Spleen (tissue), 11 donors: ENCODE data around the gene MYLK. TPM values are rescaled to one million over a fixed set of nuclear protein-coding genes. Genes with fewer than 3 reads are reported as not detected.
A peak's percentile ranks its signal among the peaks of the same experiment; 100 is the strongest.

ENCODE experiments used
- DNase-seq: peaks from one replicate; pipeline ENCODE4 v3.0.0-alpha.2; 2020
- H3K27ac ChIP-seq, 8 donors: fragments of 200-600 bp; sonication (generic) in 7 of 8; 1 replicate in 4 of 8; 2 replicates in 4 of 8; pipeline versions ENCODE4 v1.5.0 to v1.8.0; 2016 to 2021; ENCODE audit warnings: inconsistent platforms in 4 of 8, mild to moderate bottlenecking in 4 of 8, moderate library complexity in 1 of 8
- H3K27me3 ChIP-seq, 7 donors: fragments of 200-600 bp; sonication (generic) in 6 of 7; replicated peaks in 1 of 7; 1 replicate in 4 of 7; 2 replicates in 3 of 7; pipeline versions ENCODE4 v1.5.0 to v1.8.0; 2016 to 2021; ENCODE audit warnings: inconsistent platforms in 3 of 7, mild to moderate bottlenecking in 1 of 7
- H3K36me3 ChIP-seq, 6 donors: fragments of 200-600 bp; sonication (generic) in 5 of 6; 1 replicate in 4 of 6; 2 replicates in 2 of 6; pipeline versions ENCODE4 v1.5.0 to v1.8.0; 2016 to 2021; ENCODE audit warnings: inconsistent platforms in 2 of 6
- H3K4me1 ChIP-seq, 6 donors: fragments of 200-600 bp; sonication (generic) in 5 of 6; 1 replicate in 3 of 6; 2 replicates in 3 of 6; pipeline versions ENCODE4 v1.5.0 to v1.8.0; 2016 to 2021; ENCODE audit warnings: inconsistent platforms in 3 of 6
- H3K4me3 ChIP-seq, 8 donors: fragments of 200-600 bp; sonication (generic) in 7 of 8; 1 replicate in 4 of 8; 2 replicates in 4 of 8; pipeline versions ENCODE4 v1.5.0 to v1.8.0; 2016 to 2021; ENCODE audit warnings: inconsistent platforms in 4 of 8, mild to moderate bottlenecking in 4 of 8, moderate library complexity in 2 of 8
- H3K9me3 ChIP-seq, 8 donors: fragments of 200-600 bp; sonication (generic) in 7 of 8; 1 replicate in 4 of 8; 2 replicates in 4 of 8; pipeline versions ENCODE4 v1.5.0 to v1.8.0; 2016 to 2021; ENCODE audit warnings: inconsistent platforms in 4 of 8
- CTCF ChIP-seq, 11 experiments: fragments of 200-600 bp in 7 of 11; fragments of 450-650 bp in 4 of 11; sonication (generic) in 4 of 11; IDR thresholded peaks in 8 of 11; conservative IDR thresholded peaks in 3 of 11; 1 replicate in 7 of 11; 2 replicates in 4 of 11; pipeline versions ENCODE4 v1.4.0 to v1.8.0; 2016 to 2021; ENCODE audit warnings: antibody characterized with exemption in 11 of 11, inconsistent platforms in 4 of 11, mild to moderate bottlenecking in 1 of 11
- POLR2A ChIP-seq, 3 donors: fragments of 450-650 bp; IDR thresholded peaks; one replicate each; pipeline ENCODE4 v1.5.1; 2017; ENCODE audit warnings: antibody characterized with exemption in 3 of 3, mild to moderate bottlenecking in 1 of 3
- POLR2AphosphoS5 ChIP-seq, 3 donors: sonication (generic); formaldehyde crosslinking; IDR thresholded peaks; one replicate each; pipeline ENCODE4 v1.5.1; 2017; ENCODE audit warnings: antibody characterized with exemption in 3 of 3
- WGBS, 5 donors: extraction: QIAGEN DNeasy Blood & Tissue Kit in 3 of 5; methylation state at CpG; one replicate each; pipeline versions ENCODE4 v1.1.5 to v1.1.7; 2013 to 2018; 5-methylcytosine and 5-hydroxymethylcytosine counted together
- intact Hi-C: fragments of 100-400 bp; cut with DNase I; formaldehyde crosslinking; loops from one replicate; pipeline ENCODE4 v1.15.0; 2023; ENCODE audit warnings: low total_unique reads
- polyA plus RNA-seq, 3 donors: library from polyadenylated mRNA; stranded (reverse); fragments of 200-250 nt; gene quantifications; one replicate each; pipeline ENCODE4 v1.2.1, GENCODE V29; 2013
- total RNA-seq, 7 donors: library from RNA; depleted of rRNA in 3 of 7; stranded (reverse); fragments of >200 nt in 3 of 7; fragmentation: NEBNext Ultra II Directional in 4 of 7; extraction: Animal tissue kit (Norgen Biotek cat#: 25700) in 4 of 7; gene quantifications; one replicate each; pipeline versions ENCODE4 v1.1.0 to v1.2.1, GENCODE V29; 2016 to 2021
- donor health status: healthy with polysubstance abuse.
- donor health status: DM: no; HTN: no; CAD: no; lungs with moderate emphysema.
- donor health status: DM: no; HTN: no; CAD: no.
- donor health status: Bipolar disorder and iron deficiency.
- donor health status: healthy.
- donor health status: DM: no; HTN: no; CAD: no.
- donor health status: DM: yes; HTN: yes; CAD: no.

The MYLK gene
- total and polyA plus RNA-seq, 10 donors: 11.1 to 343 (median 154) TPM

GRCh38 chr3:123656274-123656673 lies 227.9 kb downstream of the MYLK start:
- 69 to 86% (median 78%) methylated on average over 3 of the region's 3 CpGs for WGBS, 5 donors
- intact Hi-C loops: no loop called here
- Histone ChIP-seq H3K4me3 (no peak overlapping the region), H3K9me3 (peaks cover 0 to 8% (median 0%) of the 10 kb centered on the region in 8 donors), H3K36me3 (peaks cover 0 to 24% (median 0%) of the 10 kb centered on the region in 6 donors), H3K27ac (peak overlapping the region in 5 of 8 donors; percentile 26 to 73 (median 61)), H3K4me1 (peaks cover 6 to 60% (median 34%) of the 10 kb centered on the region in 6 donors), H3K27me3 (no peaks in the 10 kb centered on the region)
- TF ChIP-seq CTCF (IDR thresholded peaks at IDR 0.05 in 8 of 11, conservative IDR thresholded peaks at IDR 0.05 in 3 of 11) (no peak), POLR2AphosphoS5 (IDR thresholded peaks at IDR 0.05) (no peak)
- DNase-seq: no peak

- DNase-seq: no peak
- no peaks in the 10 kb centered on the region for H3K27me3 ChIP-seq
- peaks cover 0 to 8% (median 0%) of the 10 kb centered on the region in 8 donors for H3K9me3 ChIP-seq
- intact Hi-C loops: no loop called here
- peak overlapping the region in 5 of 8 donors; percentile 16 to 73 (median 61) for H3K27ac ChIP-seq
- peaks cover 0 to 29% (median 0%) of the 10 kb centered on the region in 6 donors for H3K36me3 ChIP-seq
- H3K4me3 ChIP-seq: no peak overlapping the region
- TF ChIP-seq POLR2AphosphoS5 (IDR thresholded peaks at IDR 0.05): no peak
- no peak for TF ChIP-seq POLR2A (IDR thresholded peaks at IDR 0.05)
- TF ChIP-seq CTCF (IDR thresholded peaks at IDR 0.05 in 8 of 11, conservative IDR thresholded peaks at IDR 0.05 in 3 of 11): no peak
- H3K4me1 ChIP-seq: peaks cover 6 to 52% (median 27%) of the 10 kb centered on the region in 6 donors
- 64 to 88% (median 78%) methylated on average over 2 of the region's 2 CpGs for WGBS, 5 donors
These were observed 228.7 kb downstream of the MYLK start for GRCh38 chr3:123655400-123655799.

- H3K4me1 ChIP-seq: peaks cover 6 to 41% (median 22%) of the 10 kb centered on the region in 6 donors
- no peak overlapping the region for H3K4me3 ChIP-seq
- intact Hi-C loops: loop anchor here (5.0 kb wide), 1 partner anchor 64 kb away; no protein-coding TSS in a partner anchor
- WGBS, 5 donors: 57 to 79% (median 60%) methylated on average over 4 to 5 of the region's 5 CpGs
- H3K9me3 ChIP-seq: peaks cover 0 to 8% (median 0%) of the 10 kb centered on the region in 8 donors
- peak; percentile 71 for DNase-seq
- H3K36me3 ChIP-seq: peaks cover 0 to 40% (median 0%) of the 10 kb centered on the region in 6 donors
- H3K27ac ChIP-seq: peak overlapping the region in 7 of 8 donors; percentile 40 to 70 (median 62)
- peak; percentile 42 to 76 (median 68) for TF ChIP-seq POLR2AphosphoS5 (IDR thresholded peaks at IDR 0.05)
- TF ChIP-seq POLR2A (IDR thresholded peaks at IDR 0.05): no peak
- TF ChIP-seq CTCF (IDR thresholded peaks at IDR 0.05 in 8 of 11, conservative IDR thresholded peaks at IDR 0.05 in 3 of 11): no peak
- H3K27me3 ChIP-seq: no peaks in the 10 kb centered on the region
These were observed 230.9 kb downstream of the MYLK start for GRCh38 chr3:123653221-123653682.

- Histone ChIP-seq H3K4me1 (peaks cover 6 to 35% (median 22%) of the 10 kb centered on the region in 6 donors), H3K36me3 (peaks cover 0 to 48% (median 0%) of the 10 kb centered on the region in 6 donors), H3K27ac (peak overlapping the region in 7 of 8 donors; percentile 40 to 70 (median 62)), H3K27me3 (no peaks in the 10 kb centered on the region), H3K4me3 (no peak overlapping the region), H3K9me3 (peaks cover 0 to 8% (median 0%) of the 10 kb centered on the region in 8 donors)
- peak; percentile 87 for DNase-seq
- WGBS, 5 donors: 31 to 54% (median 35%) methylated on average over 6 to 9 of the region's 9 CpGs
- intact Hi-C loops: loop anchor here (5.0 kb wide), 1 partner anchor 65 kb away; no protein-coding TSS in a partner anchor
- TF ChIP-seq POLR2A (IDR thresholded peaks at IDR 0.05) (no peak), POLR2AphosphoS5 (IDR thresholded peaks at IDR 0.05) (peak; percentile 28 to 58 (median 38)), CTCF (IDR thresholded peaks at IDR 0.05 in 8 of 11, conservative IDR thresholded peaks at IDR 0.05 in 3 of 11) (peak; percentile 36 to 84 (median 74))
These were observed 231.7 kb downstream of the MYLK start for GRCh38 chr3:123652342-123652984.
